Iris pigment epithelial cell (primary cell): Measurements from ENCODE around the gene PPME1.

ENCODE experiments used
- DNase-seq: peaks from one replicate; pipeline ENCODE4 v3.0.0-alpha.2; 2011; ENCODE audit warnings: low read depth

Gene PPME1

GRCh38 chr11:74280494-74280893 is 109.4 kb downstream of the PPME1 start:
- DNase-seq = no peak

GRCh38 chr11:74282421-74282820 is 111.3 kb downstream of the PPME1 start:
- DNase-seq = no peak

GRCh38 chr11:74282914-74283371 is 111.9 kb downstream of the PPME1 start:
- DNase-seq = no peak

- no peak for DNase-seq
These were observed 112.6 kb downstream of the PPME1 start for GRCh38 chr11:74283580-74284180.

GRCh38 chr11:74284466-74284865 is 113.4 kb downstream of the PPME1 start:
- DNase-seq = no peak

- DNase-seq = peak; percentile 98
These were observed 117.1 kb downstream of the PPME1 start for GRCh38 chr11:74288161-74288560.

GRCh38 chr11:74288911-74289310 is 117.8 kb downstream of the PPME1 start:
- DNase-seq = peak; percentile 70

GRCh38 chr11:74297484-74297883 is 126.4 kb downstream of the PPME1 start:
- DNase-seq = no peak

GRCh38 chr11:74299015-74299414 is 127.9 kb downstream of the PPME1 start:
- DNase-seq = no peak
